Peyer's patch (tissue), 4 donors: ENCODE results near the gene TNN. TPM values are rescaled to one million over a fixed set of nuclear protein-coding genes. Genes with fewer than 3 reads are reported as not detected.

ENCODE experiments used
- DNase-seq, 3 donors: peaks; one replicate each; pipeline ENCODE4 v3.0.0-alpha.2; 2017 to 2019
- H3K27ac ChIP-seq, 4 donors: fragments of 200-600 bp; sonication (generic); one replicate each; pipeline ENCODE4 v1.5.1; 2016 to 2019
- H3K27me3 ChIP-seq, 2 donors: fragments of 200-600 bp; sonication (generic); one replicate each; pipeline ENCODE4 v1.5.1; 2019
- H3K36me3 ChIP-seq, 3 donors: fragments of 200-600 bp; sonication (generic); one replicate each; pipeline ENCODE4 v1.5.1; 2016 to 2019
- H3K4me1 ChIP-seq, 4 donors: fragments of 200-600 bp; sonication (generic); one replicate each; pipeline ENCODE4 v1.5.1; 2016 to 2019
- H3K4me3 ChIP-seq, 4 donors: fragments of 200-600 bp; sonication (generic); 1 replicate in 3 of 4; 2 replicates in 1 of 4; pipeline ENCODE4 v1.5.1; 2016 to 2019; ENCODE audit warnings: mild to moderate bottlenecking in 1 of 4
- H3K9me3 ChIP-seq, 4 donors: fragments of 200-600 bp; sonication (generic); one replicate each; pipeline ENCODE4 v1.5.1; 2016 to 2019; ENCODE audit warnings: mild to moderate bottlenecking in 1 of 4
- CTCF ChIP-seq, 6 experiments: fragments of 450-650 bp in 4 of 6; fragments of 200-600 bp in 2 of 6; sonication (generic) in 1 of 6; IDR thresholded peaks; one replicate each; pipeline ENCODE4 v1.5.1; 2017 to 2019; ENCODE audit warnings: antibody characterized with exemption in 6 of 6, mild to moderate bottlenecking in 3 of 6, moderate library complexity in 1 of 6
- POLR2A ChIP-seq, 2 donors: fragments of 450-650 bp; IDR thresholded peaks; one replicate each; pipeline ENCODE4 v1.5.1; 2017; ENCODE audit warnings: antibody characterized with exemption in 2 of 2, mild to moderate bottlenecking in 2 of 2, moderate library complexity in 2 of 2
- total RNA-seq, 4 donors: library from RNA; depleted of rRNA; stranded (reverse); fragments of >200 nt; gene quantifications; one replicate each; pipeline ENCODE4 v1.1.0, GENCODE V29; 2016

The TNN gene
- total RNA-seq, 4 donors from 2014 or later: 0.35 to 0.83 TPM; not detected in 2

GRCh38 chr1:175134500-175134899 is 66.9 kb downstream of the TNN start:
- Histone ChIP-seq H3K27ac (no peak overlapping the region), H3K4me3 (no peak overlapping the region), H3K27me3 (no peaks in the 10 kb centered on the region), H3K9me3 (no peaks in the 10 kb centered on the region), H3K4me1 (no peaks in the 10 kb centered on the region), H3K36me3 (no peaks in the 10 kb centered on the region)
- TF ChIP-seq CTCF (IDR thresholded peaks at IDR 0.05) (no peak), POLR2A (IDR thresholded peaks at IDR 0.05) (no peak)
- no peak for DNase-seq

- no peak overlapping the region for H3K27ac ChIP-seq
- no peaks in the 10 kb centered on the region for H3K9me3 ChIP-seq
- H3K4me1 ChIP-seq: no peaks in the 10 kb centered on the region
- TF ChIP-seq POLR2A (IDR thresholded peaks at IDR 0.05) (no peak), CTCF (IDR thresholded peaks at IDR 0.05) (no peak)
- no peak for DNase-seq
- no peaks in the 10 kb centered on the region for H3K36me3 ChIP-seq
- no peaks in the 10 kb centered on the region for H3K27me3 ChIP-seq
- H3K4me3 ChIP-seq: no peak overlapping the region
Observed at GRCh38 chr1:175136246-175136645, 68.6 kb downstream of the TNN start.

- H3K27ac ChIP-seq: no peak overlapping the region
- no peak for DNase-seq
- no peaks in the 10 kb centered on the region for H3K36me3 ChIP-seq
- TF ChIP-seq CTCF (IDR thresholded peaks at IDR 0.05) (no peak), POLR2A (IDR thresholded peaks at IDR 0.05) (no peak)
- H3K27me3 ChIP-seq: no peaks in the 10 kb centered on the region
- H3K4me3 ChIP-seq: no peak overlapping the region
- no peaks in the 10 kb centered on the region for H3K4me1 ChIP-seq
- H3K9me3 ChIP-seq: no peaks in the 10 kb centered on the region
Observed at GRCh38 chr1:175137369-175137768, 69.7 kb downstream of the TNN start.

GRCh38 chr1:175138579-175138978 is 70.9 kb downstream of the TNN start:
- no peaks in the 10 kb centered on the region for H3K4me1 ChIP-seq
- no peak for TF ChIP-seq POLR2A (IDR thresholded peaks at IDR 0.05)
- TF ChIP-seq CTCF (IDR thresholded peaks at IDR 0.05): no peak
- no peaks in the 10 kb centered on the region for H3K9me3 ChIP-seq
- H3K4me3 ChIP-seq: no peak overlapping the region
- no peak overlapping the region for H3K27ac ChIP-seq
- no peak for DNase-seq
- H3K36me3 ChIP-seq: no peaks in the 10 kb centered on the region
- no peaks in the 10 kb centered on the region for H3K27me3 ChIP-seq

GRCh38 chr1:175145899-175146528 is 78.4 kb downstream of the TNN start:
- H3K36me3 ChIP-seq: no peaks in the 10 kb centered on the region
- no peaks in the 10 kb centered on the region for H3K9me3 ChIP-seq

More at GRCh38 chr1:175145899-175146528, 78.4 kb downstream of the TNN start:
- H3K4me3 ChIP-seq: no peak overlapping the region
- H3K27ac ChIP-seq: no peak overlapping the region
- TF ChIP-seq POLR2A (IDR thresholded peaks at IDR 0.05): no peak
- no peak for TF ChIP-seq CTCF (IDR thresholded peaks at IDR 0.05)
- no peaks in the 10 kb centered on the region for H3K4me1 ChIP-seq
- no peak for DNase-seq
- no peaks in the 10 kb centered on the region for H3K27me3 ChIP-seq
